Measurements from ENCODE around the gene BAD. TPM values are rescaled to one million over a fixed set of nuclear protein-coding genes. Genes with fewer than 3 reads are reported as not detected.
"Not testable (repeated sequence)": the region's sequence is repeated elsewhere in the genome, so short reads cannot be mapped to it uniquely, and the experiment has no call there.

BAD gene
- total and polyA plus RNA-seq, 8 donors: 40.4 to 343 (median 105) TPM

DNA sequence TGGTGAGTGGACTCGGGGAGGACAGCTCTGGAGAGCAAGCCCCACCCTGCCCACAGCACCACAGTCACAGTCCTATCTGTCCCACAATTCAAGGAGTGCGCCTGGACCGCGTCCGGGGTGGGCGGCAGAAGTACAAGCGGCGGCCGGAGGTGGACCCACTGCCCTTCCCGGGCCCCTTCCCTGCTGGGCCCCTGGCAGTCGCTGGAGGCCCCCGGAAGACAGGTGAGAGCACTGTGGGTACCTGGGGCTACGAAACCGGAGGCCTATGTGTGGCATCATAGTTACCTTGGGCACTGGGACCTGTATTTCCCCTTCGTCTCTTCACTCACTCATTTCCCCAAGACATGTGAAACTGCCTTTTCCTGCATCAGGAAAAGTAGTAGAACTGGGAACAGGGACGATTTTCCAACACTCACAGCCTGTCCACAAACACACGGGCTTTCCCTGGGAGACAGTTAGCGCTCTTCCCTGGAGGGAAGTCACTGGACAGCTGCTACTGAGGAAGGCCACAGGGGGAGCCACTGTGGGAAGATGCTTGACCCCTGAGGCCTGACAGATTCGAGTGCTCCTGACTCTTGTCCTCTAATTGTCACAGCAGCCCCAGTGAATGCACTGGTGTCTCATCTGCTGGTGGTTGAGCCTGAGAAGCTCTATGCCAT is 29.8 kb upstream of the BAD start:
- intact Hi-C loops (cut with DNase I; ENCODE audit: low total_unique reads): no loop called here

DNA sequence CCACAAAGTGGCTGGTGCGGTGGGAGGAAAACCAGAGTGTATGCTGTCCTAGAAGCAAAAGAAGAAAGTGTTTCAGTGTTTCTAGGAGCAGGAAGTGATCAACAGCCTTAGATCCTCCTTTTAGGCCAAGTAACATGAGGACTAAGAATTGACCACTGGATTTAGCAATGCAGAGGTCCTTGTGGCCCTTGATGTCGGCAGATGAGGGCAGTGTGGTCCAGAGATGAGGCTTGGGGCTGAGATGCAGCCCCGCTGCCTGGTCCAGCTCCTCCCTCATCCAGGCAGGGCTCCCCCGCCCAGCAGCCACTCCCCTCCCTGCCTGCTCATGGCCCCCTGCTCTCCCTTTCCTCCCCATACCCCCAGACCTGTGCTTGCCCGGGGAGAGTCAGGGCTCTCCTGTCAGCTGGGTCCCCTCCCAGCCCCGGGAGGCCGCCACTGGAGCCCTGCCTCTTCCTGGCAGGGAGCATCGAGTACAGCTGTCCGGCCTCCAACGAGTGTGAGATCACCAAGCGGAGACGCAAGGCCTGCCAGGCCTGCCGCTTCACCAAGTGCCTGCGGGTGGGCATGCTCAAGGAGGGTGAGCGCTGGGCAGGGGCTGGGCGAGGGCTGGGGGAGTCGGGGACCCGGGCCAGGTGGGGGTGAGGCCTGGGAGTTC is 29.2 kb upstream of the BAD start:
- peak in 1 of 2 donors; percentile 34 for DNase-seq
- H3K27me3 ChIP-seq: no peaks in the 10 kb centered on the region
- 66 to 77% (median 74%) methylated on average over 13 to 18 of the region's 18 CpGs for WGBS, 5 donors
- H3K4me1 ChIP-seq: peaks cover 8 to 49% (median 31%) of the 10 kb centered on the region in 4 donors
- peak overlapping the region in 1 of 4 donors; percentile 16 for H3K4me3 ChIP-seq
- TF ChIP-seq, protein P1, sequence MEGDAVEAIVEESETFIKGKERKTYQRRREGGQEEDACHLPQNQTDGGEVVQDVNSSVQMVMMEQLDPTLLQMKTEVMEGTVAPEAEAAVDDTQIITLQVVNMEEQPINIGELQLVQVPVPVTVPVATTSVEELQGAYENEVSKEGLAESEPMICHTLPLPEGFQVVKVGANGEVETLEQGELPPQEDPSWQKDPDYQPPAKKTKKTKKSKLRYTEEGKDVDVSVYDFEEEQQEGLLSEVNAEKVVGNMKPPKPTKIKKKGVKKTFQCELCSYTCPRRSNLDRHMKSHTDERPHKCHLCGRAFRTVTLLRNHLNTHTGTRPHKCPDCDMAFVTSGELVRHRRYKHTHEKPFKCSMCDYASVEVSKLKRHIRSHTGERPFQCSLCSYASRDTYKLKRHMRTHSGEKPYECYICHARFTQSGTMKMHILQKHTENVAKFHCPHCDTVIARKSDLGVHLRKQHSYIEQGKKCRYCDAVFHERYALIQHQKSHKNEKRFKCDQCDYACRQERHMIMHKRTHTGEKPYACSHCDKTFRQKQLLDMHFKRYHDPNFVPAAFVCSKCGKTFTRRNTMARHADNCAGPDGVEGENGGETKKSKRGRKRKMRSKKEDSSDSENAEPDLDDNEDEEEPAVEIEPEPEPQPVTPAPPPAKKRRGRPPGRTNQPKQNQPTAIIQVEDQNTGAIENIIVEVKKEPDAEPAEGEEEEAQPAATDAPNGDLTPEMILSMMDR (IDR thresholded peaks at IDR 0.05): no peak
- TF ChIP-seq EP300 (IDR thresholded peaks at IDR 0.05): no peak
- TF ChIP-seq POLR2AphosphoS5 (IDR thresholded peaks at IDR 0.05): no peak
- TF ChIP-seq POLR2A (IDR thresholded peaks at IDR 0.05): no peak
- intact Hi-C loops (cut with DNase I; ENCODE audit: low total_unique reads): no loop called here
- H3K27ac ChIP-seq: peak overlapping the region; percentile 23 to 80 (median 65)
- no peaks in the 10 kb centered on the region for H3K9me3 ChIP-seq
- H3K36me3 ChIP-seq: peaks cover 23 to 43% (median 36%) of the 10 kb centered on the region in 4 donors

More for the DNA sequence above, 29.8 kb upstream of the BAD start:
- Histone ChIP-seq H3K4me3 (peak overlapping the region in 1 of 4 donors; percentile 16), H3K36me3 (peaks cover 23 to 42% (median 35%) of the 10 kb centered on the region in 4 donors), H3K27ac (peak overlapping the region; percentile 23 to 80 (median 65)), H3K9me3 (no peaks in the 10 kb centered on the region), H3K27me3 (no peaks in the 10 kb centered on the region), H3K4me1 (peaks cover 15 to 55% (median 37%) of the 10 kb centered on the region in 4 donors)
- WGBS, 5 donors: 70 to 87% (median 80%) methylated on average over 10 to 19 of the region's 19 CpGs
- no peak for TF ChIP-seq POLR2A (IDR thresholded peaks at IDR 0.05)
- no peak for TF ChIP-seq POLR2AphosphoS5 (IDR thresholded peaks at IDR 0.05)
- TF ChIP-seq, protein P1 (IDR thresholded peaks at IDR 0.05): no peak
- TF ChIP-seq EP300 (IDR thresholded peaks at IDR 0.05): no peak
- no peak for DNase-seq

DNA sequence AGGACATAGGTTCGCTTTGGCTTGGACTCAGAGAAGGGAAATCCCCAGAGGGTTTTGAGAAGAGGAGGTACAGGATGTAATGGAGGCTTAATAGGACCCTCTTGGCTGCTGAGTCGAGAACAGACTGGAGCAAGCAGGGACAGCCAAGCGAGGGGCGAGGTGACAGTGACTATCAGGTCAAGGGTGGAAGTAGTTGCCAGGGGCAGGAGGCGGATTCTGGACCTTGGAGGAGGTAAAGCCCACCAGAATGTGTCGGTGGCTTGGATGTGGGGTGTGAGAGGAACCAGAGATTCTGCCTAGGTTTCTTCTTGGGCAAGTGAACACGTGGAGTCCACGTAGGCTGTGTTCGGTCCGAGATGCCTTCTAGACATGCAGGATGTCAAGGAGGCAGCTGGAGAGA is 28.5 kb upstream of the BAD start:
- Histone ChIP-seq H3K27ac (peak overlapping the region in 4 of 5 donors; percentile 34 to 80 (median 68)), H3K4me3 (no peak overlapping the region), H3K4me1 (peaks cover 7 to 47% (median 28%) of the 10 kb centered on the region in 4 donors), H3K36me3 (peaks cover 23 to 46% (median 36%) of the 10 kb centered on the region in 4 donors), H3K9me3 (no peaks in the 10 kb centered on the region), H3K27me3 (no peaks in the 10 kb centered on the region)
- WGBS, 5 donors: 82 to 94% (median 88%) methylated on average over 10 of the region's 10 CpGs
- intact Hi-C loops (cut with DNase I; ENCODE audit: low total_unique reads): no loop called here
- no peak for DNase-seq
- TF ChIP-seq, protein P1 (IDR thresholded peaks at IDR 0.05): no peak
- TF ChIP-seq EP300 (IDR thresholded peaks at IDR 0.05) (no peak), POLR2A (IDR thresholded peaks at IDR 0.05) (no peak), POLR2AphosphoS5 (IDR thresholded peaks at IDR 0.05) (no peak)

DNA sequence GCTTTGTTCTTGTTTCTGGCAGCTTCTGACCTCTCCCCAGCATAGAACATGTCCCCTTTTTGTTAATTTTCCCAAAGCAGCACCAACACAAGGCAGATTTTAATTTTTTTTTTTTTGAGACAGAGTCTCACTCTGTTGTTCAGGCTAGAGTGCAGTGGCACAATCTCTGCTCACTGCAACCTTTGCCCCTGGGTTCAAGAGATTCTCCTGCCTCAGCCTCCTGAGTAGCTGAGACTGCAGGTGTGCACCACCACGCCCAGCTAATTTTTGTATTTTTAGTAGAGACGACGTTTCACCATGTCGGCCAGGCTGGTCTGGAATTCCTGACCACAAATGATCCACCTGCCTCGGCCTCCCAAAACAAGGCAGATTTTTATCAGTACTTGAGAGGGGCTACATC is 23.3 kb upstream of the BAD start:
- 78 to 94% (median 90%) methylated on average over 5 of the region's 5 CpGs for WGBS, 5 donors
- peaks cover 0 to 19% (median 12%) of the 10 kb centered on the region in 4 donors for H3K36me3 ChIP-seq
- peaks cover 0 to 10% (median 0%) of the 10 kb centered on the region in 3 donors for H3K27me3 ChIP-seq
- intact Hi-C loops (cut with DNase I; ENCODE audit: low total_unique reads); H3K27ac ChIP-seq; H3K4me3 ChIP-seq; H3K9me3 ChIP-seq; DNase-seq: not testable (repeated sequence)
- peaks cover 24 to 47% (median 38%) of the 10 kb centered on the region in 4 donors for H3K4me1 ChIP-seq

Data from stomach (tissue), 9 donors.